NCI-H2227 (cell line): ENCODE results near the gene EFL1.

Source experiments
- DNase-seq: peaks from one replicate; lab custom pipeline; 2025; ENCODE audit not compliant: unreplicated experiment; lab: John Stamatoyannopoulos, UW

Gene EFL1

GRCh38 chr15:82126346-82126745, 136.2 kb downstream of the EFL1 start:
- no peak for DNase-seq

DNA sequence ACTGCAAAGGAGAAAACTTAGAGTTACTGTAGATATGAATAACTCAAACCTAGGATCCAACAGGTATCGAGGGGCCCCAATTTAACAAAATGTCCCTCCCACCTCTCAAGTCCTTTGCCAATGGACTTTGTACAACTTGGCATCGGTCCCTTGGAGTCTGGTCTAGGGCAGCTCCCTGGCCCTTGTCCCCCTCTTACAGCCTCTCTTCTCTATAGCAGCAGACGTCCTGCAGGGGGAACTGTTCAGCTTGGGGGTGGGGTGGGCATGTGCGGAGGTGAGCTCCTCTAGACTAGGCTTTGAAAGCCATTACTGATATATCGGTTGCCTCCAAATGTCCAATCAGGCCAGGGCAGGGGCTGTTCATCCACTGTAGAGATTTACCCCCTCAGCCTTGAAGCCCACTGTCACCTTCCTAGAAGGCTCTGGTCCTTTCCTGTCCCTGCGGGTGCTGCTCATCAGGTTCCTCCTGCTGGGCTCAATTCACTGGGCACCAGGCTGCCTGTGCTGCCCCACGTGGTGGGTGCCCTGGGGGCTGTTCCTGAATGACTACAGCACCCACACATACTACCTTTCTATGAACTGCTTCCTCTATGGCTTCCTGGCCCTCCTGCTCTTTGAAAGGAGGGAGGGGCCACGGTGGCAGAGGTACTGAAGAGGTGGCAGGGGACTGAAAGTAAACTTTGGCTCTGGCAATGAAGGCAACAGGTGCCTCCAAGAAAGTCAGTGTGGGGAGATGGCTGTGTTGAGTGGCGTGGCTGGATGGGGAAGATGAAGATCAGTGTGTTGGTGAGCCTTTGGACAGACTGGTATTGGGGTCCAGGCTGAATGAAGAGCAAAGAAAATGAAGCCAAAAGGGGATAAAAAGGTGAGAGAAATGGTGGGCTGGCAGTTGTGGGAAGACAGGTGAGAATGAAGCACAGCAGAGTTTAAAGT, 137.9 kb downstream of the EFL1 start:
- no peak for DNase-seq

DNA sequence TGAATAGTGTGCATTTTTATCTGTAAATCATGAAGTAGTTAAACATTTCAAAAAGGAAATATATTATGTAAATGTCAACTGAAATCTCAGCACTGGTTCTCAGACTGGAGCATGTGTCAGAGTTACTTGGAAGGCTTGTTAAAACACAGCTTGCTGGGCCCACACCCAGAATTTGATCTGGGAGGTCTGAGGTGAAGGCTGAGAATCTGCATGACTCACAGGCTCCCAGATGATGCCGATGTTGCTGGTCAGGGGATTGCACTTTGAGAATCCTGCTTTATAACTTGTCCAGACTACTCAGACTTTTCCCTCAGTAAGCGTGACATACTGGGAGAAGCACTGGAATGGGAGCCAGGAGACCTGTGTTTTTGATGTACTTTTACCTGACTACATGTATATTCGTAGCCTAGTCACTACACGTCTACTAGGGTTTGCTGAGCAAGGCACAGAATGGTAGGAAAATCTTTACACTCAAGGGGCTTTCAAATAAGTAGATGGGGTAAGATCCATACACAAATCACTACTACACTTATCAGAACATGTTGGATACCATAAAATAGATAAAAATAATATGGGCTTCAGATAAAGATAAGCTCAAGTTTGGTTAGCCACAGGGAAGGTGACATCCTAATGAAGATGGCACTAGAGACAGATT, 139.7 kb downstream of the EFL1 start:
- DNase-seq, result no peak

DNA sequence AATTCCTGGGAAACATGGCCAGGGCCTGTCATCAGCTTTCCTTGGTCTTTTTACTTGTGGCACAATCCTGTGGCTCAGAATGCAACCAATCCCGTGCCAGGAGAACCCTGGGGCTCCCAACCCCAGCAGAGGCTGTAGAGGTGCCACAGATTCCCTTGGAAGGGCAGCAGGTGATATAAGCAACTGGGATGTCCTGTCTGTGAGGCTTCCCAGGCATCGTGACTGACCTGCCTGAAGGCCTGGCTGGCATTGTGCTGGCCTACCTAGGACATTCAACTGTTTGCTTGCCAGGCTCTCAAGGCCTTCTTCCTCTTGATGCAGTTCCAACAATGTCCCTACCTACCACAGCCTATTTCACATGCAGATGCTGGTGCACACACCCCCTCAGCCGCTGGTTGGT, 144.5 kb downstream of the EFL1 start:
- DNase-seq, result no peak

GRCh38 chr15:82117296-82117695, 145.2 kb downstream of the EFL1 start:
- DNase-seq, result no peak

DNA sequence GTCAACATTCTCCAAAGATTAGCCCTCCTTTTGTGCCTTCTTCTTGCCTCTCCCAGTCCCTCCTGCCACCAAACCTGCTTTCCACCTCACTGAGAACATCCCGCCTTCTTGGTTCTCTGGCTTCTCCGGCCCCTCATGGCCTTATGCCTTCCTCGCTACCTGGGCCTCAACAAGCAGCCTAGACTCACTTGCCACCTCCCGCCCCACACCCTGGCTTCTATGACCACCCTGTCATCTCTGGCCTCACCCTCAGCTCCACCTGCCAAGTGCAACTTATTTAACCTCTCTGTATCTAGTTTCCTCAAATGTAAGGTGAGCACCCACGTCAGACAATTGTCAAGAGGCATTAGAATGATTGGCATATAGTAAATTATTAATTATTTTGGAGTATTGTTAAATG, 147.9 kb downstream of the EFL1 start:
- no peak for DNase-seq

DNA sequence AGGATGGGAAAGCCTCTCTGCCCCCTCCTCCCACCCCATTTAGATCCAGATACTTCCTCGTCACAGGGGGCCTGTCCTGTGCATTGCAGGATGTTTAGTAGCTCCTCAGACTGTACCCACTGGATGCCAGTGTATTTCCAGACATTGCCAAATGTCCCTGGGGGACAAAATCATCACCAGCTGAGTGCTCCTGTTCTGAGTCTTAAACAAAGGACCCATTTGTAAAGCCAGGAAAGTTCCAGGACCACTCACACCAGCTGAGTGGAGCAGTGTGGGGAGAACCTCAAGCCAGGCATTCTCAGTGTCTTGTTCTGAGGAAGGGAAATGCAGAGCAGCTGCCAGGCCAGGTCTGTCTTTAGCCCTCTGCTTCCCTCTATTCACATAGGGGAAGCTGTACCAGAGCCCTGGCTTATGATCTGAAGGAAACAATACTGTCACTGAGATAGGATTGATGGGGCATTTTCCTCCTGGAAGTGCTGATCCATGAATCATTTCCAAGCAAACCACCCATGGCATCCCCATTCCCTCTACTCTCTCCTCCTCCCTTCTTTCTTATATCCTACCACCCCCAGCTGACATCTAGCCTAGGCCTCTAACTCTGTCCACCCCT, 149.3 kb downstream of the EFL1 start:
- no peak for DNase-seq

DNA sequence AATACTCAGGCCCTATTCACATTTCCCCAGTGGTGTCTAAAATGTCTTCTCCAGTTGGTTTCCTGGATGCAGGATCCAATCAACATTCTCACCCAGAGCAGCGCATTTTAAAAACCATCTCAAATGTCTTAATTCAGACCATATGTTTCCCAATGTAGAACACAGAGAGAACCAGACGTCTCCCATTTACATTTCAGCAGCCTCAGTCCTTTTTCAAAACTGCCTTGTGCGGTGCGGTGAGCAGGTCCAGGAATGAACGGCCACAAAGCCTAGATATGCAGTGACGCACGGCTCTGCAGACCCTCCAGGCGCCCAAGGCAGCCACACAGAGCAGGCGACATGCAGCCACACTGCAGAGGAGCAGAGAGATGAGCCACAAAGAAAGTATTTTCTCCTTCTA, 150.6 kb downstream of the EFL1 start:
- no peak for DNase-seq

- DNase-seq, result no peak
Observed at GRCh38 chr15:82110144-82110543, 152.4 kb downstream of the EFL1 start.

GRCh38 chr15:82108489-82109078, 153.9 kb downstream of the EFL1 start:
- no peak for DNase-seq

GRCh38 chr15:82106679-82107078, 155.9 kb downstream of the EFL1 start:
- no peak for DNase-seq

DNA sequence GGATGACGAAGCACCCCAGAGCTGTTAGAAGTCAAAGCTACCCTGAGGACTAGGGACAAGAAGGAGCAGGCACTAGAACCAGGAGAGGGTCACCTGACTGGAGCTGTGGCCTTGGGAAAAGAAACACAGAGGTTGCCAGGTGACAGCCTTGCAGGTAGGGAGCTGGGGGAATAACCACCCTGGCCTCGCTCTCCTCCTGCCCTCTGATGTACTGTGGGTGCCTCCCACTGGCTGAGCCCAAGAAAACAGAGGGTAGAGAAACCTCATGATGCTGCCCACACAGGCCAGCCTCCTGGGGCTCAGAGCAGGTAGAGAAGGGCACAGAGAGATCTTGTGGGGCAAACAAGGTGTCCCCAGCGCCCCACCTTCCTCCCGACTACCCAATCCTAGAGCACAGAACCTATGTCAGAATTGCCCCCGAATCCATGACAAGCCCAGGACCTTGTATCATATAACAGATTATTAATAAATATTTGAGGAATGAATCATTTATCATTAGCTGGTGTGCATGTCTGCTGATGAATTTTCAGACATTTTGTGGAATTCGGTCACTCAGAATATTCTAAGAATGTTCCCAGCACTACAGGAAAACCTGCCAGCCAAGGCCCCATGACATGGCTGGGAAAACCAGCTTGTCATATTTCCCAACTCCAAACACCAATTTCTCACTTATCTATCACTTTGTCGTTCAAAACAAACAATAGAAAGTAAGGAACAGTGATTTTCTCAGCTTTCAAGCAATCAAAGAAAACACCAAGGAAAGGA, 156.9 kb downstream of the EFL1 start:
- DNase-seq, result peak; percentile 3

GRCh38 chr15:82103468-82103867, 159.1 kb downstream of the EFL1 start:
- DNase-seq, result no peak

- DNase-seq, result no peak
Observed at GRCh38 chr15:82100111-82100929, 162.2 kb downstream of the EFL1 start.

- DNase-seq, result no peak
Observed at GRCh38 chr15:82098674-82099073, 163.9 kb downstream of the EFL1 start.

- no peak for DNase-seq
Observed at GRCh38 chr15:82095803-82096202, 166.7 kb downstream of the EFL1 start.

- DNase-seq, result no peak
Observed at GRCh38 chr15:82093774-82094211, 168.7 kb downstream of the EFL1 start.

DNA sequence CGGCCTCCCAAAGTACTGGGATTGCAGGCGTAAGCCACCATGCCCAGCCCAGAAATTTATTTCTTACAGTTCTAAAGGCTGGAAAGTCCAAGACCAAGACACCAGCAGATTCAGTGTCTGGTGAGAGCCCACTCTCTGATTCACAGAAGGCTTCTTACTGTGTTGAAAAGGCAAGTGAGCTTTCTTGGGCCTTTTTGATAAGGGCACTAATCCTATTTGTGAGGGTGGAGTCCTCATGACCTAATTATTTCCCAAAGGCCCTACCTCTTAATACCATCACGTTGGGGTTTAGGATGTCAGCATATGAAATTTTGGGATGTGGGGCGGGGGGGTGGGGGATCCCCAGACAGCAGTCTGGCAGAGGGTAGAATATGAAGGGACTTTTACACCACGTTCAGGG, 169.2 kb downstream of the EFL1 start:
- no peak for DNase-seq

DNA sequence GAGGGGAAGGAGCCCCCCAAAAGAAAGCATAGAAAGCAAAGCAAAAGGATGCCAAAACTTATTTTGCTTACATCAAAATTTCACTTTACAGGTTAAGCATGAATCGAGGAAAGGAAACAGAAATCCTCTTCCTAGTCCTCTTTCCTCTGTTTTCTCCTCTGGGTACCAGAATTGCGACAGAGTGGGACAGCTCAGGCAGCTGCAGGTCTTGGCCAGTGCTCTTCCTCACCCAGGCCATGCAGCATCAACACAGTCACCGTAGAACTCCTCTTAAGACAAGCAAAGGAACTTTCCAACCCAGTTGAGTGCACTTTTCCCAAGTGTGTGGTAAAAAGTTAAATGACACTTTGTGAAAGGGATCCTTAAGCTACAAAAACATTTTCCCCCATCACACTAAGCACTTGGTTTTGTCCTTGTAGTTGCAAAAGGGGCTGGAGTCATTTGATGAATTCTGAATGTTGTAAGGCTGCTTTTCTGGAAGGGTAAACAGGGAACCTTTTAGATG, 170.8 kb downstream of the EFL1 start:
- no peak for DNase-seq
